ENCODE data around the gene NTHL1.

DNA sequence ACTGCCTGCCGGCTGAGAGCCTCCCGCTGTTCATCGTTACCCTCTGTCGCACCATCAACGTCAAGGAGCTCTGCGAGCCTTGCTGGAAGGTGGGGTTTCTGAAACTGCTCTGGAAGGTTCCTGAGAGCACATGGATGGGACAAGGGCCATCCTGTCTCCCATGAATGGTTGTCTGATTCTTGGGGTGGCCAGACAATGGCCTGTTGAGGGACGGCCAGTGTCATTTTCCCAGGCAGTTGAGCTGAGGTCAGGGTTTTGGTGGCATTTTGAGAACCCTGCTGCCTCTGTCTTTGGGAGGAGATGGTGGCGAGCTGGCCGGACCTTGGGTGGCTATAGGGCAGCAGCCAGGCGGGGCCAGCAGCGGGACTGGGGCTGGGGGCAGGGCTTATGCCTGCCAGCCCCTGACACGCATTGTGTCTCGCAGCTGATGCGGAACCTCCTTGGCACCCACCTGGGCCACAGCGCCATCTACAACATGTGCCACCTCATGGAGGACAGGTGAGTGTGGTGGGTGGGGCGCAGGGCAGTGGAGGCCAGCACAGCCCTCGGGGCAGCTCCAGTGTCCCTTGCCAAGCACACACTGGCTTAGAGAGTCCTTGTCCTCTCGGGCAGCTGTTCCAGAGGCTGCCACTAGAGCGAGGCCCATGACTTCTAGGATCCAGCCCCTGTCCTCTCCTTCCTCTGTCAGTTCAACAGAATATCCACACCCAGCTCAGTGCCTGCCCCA, 9.2 kb upstream of the NTHL1 start:
- TF ChIP-seq, protein P1, sequence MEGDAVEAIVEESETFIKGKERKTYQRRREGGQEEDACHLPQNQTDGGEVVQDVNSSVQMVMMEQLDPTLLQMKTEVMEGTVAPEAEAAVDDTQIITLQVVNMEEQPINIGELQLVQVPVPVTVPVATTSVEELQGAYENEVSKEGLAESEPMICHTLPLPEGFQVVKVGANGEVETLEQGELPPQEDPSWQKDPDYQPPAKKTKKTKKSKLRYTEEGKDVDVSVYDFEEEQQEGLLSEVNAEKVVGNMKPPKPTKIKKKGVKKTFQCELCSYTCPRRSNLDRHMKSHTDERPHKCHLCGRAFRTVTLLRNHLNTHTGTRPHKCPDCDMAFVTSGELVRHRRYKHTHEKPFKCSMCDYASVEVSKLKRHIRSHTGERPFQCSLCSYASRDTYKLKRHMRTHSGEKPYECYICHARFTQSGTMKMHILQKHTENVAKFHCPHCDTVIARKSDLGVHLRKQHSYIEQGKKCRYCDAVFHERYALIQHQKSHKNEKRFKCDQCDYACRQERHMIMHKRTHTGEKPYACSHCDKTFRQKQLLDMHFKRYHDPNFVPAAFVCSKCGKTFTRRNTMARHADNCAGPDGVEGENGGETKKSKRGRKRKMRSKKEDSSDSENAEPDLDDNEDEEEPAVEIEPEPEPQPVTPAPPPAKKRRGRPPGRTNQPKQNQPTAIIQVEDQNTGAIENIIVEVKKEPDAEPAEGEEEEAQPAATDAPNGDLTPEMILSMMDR (IDR thresholded peaks at IDR 0.05), result no peak; the same call in 1 of the 2 replicates
- no peak for TF ChIP-seq SIN3A (IDR thresholded peaks at IDR 0.05; ENCODE audit: borderline replicate concordance, insufficient read depth, low read depth, low read length)
- TF ChIP-seq POLR2AphosphoS5 (IDR thresholded peaks at IDR 0.05; ENCODE audit: low read depth, low read length), result no peak
- TF ChIP-seq, protein P2, sequence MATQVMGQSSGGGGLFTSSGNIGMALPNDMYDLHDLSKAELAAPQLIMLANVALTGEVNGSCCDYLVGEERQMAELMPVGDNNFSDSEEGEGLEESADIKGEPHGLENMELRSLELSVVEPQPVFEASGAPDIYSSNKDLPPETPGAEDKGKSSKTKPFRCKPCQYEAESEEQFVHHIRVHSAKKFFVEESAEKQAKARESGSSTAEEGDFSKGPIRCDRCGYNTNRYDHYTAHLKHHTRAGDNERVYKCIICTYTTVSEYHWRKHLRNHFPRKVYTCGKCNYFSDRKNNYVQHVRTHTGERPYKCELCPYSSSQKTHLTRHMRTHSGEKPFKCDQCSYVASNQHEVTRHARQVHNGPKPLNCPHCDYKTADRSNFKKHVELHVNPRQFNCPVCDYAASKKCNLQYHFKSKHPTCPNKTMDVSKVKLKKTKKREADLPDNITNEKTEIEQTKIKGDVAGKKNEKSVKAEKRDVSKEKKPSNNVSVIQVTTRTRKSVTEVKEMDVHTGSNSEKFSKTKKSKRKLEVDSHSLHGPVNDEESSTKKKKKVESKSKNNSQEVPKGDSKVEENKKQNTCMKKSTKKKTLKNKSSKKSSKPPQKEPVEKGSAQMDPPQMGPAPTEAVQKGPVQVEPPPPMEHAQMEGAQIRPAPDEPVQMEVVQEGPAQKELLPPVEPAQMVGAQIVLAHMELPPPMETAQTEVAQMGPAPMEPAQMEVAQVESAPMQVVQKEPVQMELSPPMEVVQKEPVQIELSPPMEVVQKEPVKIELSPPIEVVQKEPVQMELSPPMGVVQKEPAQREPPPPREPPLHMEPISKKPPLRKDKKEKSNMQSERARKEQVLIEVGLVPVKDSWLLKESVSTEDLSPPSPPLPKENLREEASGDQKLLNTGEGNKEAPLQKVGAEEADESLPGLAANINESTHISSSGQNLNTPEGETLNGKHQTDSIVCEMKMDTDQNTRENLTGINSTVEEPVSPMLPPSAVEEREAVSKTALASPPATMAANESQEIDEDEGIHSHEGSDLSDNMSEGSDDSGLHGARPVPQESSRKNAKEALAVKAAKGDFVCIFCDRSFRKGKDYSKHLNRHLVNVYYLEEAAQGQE (IDR thresholded peaks at IDR 0.05; ENCODE audit: insufficient read depth in 1 of 2, low read depth in 2 of 2, low read length in 1 of 2), result no peak
